Measurements from ENCODE around the gene MR1.

DNA sequence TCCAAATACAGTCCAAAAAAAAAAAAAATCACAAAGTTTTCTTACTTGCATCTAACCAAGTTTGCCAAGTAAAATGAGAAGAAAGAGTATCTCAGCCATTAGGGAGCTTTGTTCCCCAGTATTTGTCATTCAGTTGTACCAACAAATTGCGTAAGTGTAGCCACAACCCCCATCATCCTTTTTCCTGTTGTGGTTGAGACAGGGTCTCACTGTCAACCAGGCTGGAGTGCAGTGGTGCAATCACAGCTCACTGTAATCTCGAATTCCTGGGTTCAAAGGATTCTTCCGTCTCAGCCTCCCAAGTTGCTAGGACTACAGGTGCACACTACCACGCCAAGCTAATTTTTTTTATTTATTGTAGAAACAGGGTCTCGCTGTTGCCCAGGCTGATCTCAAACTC is 20.6 kb upstream of the MR1 start:
- TF ChIP-seq POLR2A (IDR thresholded peaks at IDR 0.05; ENCODE audit: low read length), result no peak
- no peak for TF ChIP-seq GATA1 (IDR thresholded peaks at IDR 0.05; ENCODE audit: low read depth, low read length)

All from erythroblast (primary cell).